ENCODE measurements around the gene TVP23A.

DNA sequence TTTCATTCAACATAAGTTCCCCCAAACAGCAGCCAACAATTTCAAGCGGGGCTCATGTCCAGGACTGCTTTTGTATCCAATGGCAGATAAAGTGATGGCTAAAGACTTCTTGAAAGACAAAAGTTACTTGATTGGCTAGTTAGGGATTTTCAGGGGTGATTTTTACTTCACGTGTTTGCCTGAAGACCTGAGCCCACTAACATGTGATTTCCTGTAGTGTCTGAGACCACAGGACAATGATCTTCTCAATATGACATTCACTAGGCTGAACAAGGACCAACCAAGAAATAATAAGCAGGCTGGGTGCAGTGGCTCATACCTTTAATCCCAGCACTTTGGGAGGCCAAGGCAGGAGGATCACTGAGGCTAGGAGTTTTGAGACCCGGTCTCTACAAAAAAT lies 10.4 kb downstream of the TVP23A start:
- TF ChIP-seq CTCF (IDR thresholded peaks at IDR 0.05; ENCODE audit: low read length) (no peak), EZH2 (optimal IDR thresholded peaks at IDR 0.05; ENCODE audit: low read depth, low read length) (no peak), EZH2phosphoT487 (IDR thresholded peaks at IDR 0.05; ENCODE audit: low read length) (no peak)
